Measurements from ENCODE around the gene C4orf46. TPM values are rescaled to one million over a fixed set of nuclear protein-coding genes. Genes with fewer than 3 reads are reported as not detected.
"Not testable (repeated sequence)": the region's sequence is repeated elsewhere in the genome, so short reads cannot be mapped to it uniquely, and the experiment has no call there.

The C4orf46 gene
- total and polyA plus RNA-seq, 10 of the 15 experiments (the other 5 are each of a cell fraction or from before 2014, with no cell fraction given) = 9.3 to 40.2 (median 20.5) TPM

- TF ChIP-seq ZBTB40 (IDR thresholded peaks at IDR 0.05; ENCODE audit: borderline replicate concordance) = no peak
- TF ChIP-seq SKIL (IDR thresholded peaks at IDR 0.05; ENCODE audit: low read depth, poor library complexity, severe bottlenecking) = no peak
- TF ChIP-seq YBX1 (IDR thresholded peaks at IDR 0.05) = no peak
- TF ChIP-seq GATAD2B (conservative IDR thresholded peaks at IDR 0.05; ENCODE audit: low read depth) = no peak
Measured at GRCh38 chr4:158714937-158715336, 43.2 kb upstream of the C4orf46 start (continued).

- DNase-seq (ENCODE audit: low read depth, low spot score); H3K27me3 ChIP-seq (replicated peaks in 1 of 2; ENCODE audit: control insufficient read depth in 2 of 2, insufficient read depth in 2 of 2, low read length in 1 of 2); intact Hi-C loops (cut with micrococcal nuclease; ENCODE audit: unreplicated experiment); H3K9me3 ChIP-seq (replicated peaks; ENCODE audit: control insufficient read depth, insufficient read depth, low read length); in situ Hi-C loops (cut with MboI); POLR2A ChIA-PET; H3K9ac ChIP-seq (ENCODE audit: control insufficient read depth, insufficient read depth, low read length); H2AFZ ChIP-seq (ENCODE audit: control insufficient read depth, low read depth, low read length); H3K79me2 ChIP-seq (ENCODE audit: control insufficient read depth, insufficient read depth, low read length); H3K4me2 ChIP-seq (ENCODE audit: control insufficient read depth, insufficient read depth); H3K4me1 ChIP-seq (ENCODE audit: control insufficient read depth, insufficient read depth, low read length); H4K20me1 ChIP-seq (ENCODE audit: control insufficient read depth, insufficient read depth); H3K27ac ChIP-seq (ENCODE audit: control insufficient read depth, insufficient read depth); BruUV-seq (replicated peaks); FAIRE-seq; H3K4me3 ChIP-seq: not testable (repeated sequence)
- ChIA-PET CTCF (interaction anchor here (0.6 to 1.5 kb wide), 2 partner anchors 139 to 456 kb away, joined by 3 to 5 read pairs; no protein-coding TSS in a partner anchor), RAD21 (ENCODE audit: unreplicated experiment) (interaction anchor here (1.7 kb wide), 1 partner anchor 466 kb away, joined by 4 read pairs; no protein-coding TSS in a partner anchor), SMC1A (ENCODE audit: uncharacterized antibody, unreplicated experiment) (interaction anchor here (0.7 to 1.7 kb wide), 3 partner anchors 18 to 491 kb away, joined by 3 to 4 read pairs (median 4); no protein-coding TSS in a partner anchor)
- H3K36me3 ChIP-seq (ENCODE audit: control insufficient read depth in 2 of 2, insufficient read depth in 2 of 2, low read length in 1 of 2) = peaks cover 0 to 18% of the 10 kb centered on the region in 2 experiments; a peak in 3 of 4 replicates
- 81% methylated on average over 4 of the region's 4 CpGs for WGBS (ENCODE audit: insufficient coverage, insufficient replicate concordance, low lambda C conversion rate, missing lambda C conversion rate)
- peak; percentile 38; the same call in 2 of the 3 replicates for ATAC-seq
Measured at GRCh38 chr4:158712622-158713021, 40.9 kb upstream of the C4orf46 start.

Measured in GM12878 (cell line).